ENCODE data around the gene GSTM5. TPM values are rescaled to one million over a fixed set of nuclear protein-coding genes. Genes with fewer than 3 reads are reported as not detected.

The GSTM5 gene
- total RNA-seq, 1 experiment from 2014 or later: not detected

- Histone ChIP-seq H3K9ac (ENCODE audit: low read length) (no peak overlapping the region), H3K27me3 (ENCODE audit: low read length) (no peaks in the 10 kb centered on the region), H3K9me3 (ENCODE audit: low read length) (no peaks in the 10 kb centered on the region), H3K79me2 (ENCODE audit: low read length) (no peaks in the 10 kb centered on the region), H3K4me2 (ENCODE audit: low read length) (no peak overlapping the region), H3K36me3 (ENCODE audit: low read depth, low read length) (no peaks in the 10 kb centered on the region), H3K27ac (ENCODE audit: low read length) (no peak overlapping the region), H3K4me1 (ENCODE audit: insufficient read depth, low read length) (peaks cover 9% of the 10 kb centered on the region), H2AFZ (ENCODE audit: low read length) (no peak overlapping the region), H3K9me2 (replicated peaks; ENCODE audit: low read length) (no peaks in the 10 kb centered on the region), H4K20me1 (ENCODE audit: low read length) (no peaks in the 10 kb centered on the region), H3K4me3 (ENCODE audit: low read length) (no peak overlapping the region), H3F3A (ENCODE audit: low read length, unreplicated experiment) (no peaks in the 10 kb centered on the region)
- CTCF ChIA-PET: no interaction called here
- intact Hi-C loops (cut with micrococcal nuclease): no loop called here
- DNase-seq: no peak
- no TSS peak for BruUV-seq (replicated peaks)
- POLR2A ChIA-PET (ENCODE audit: unreplicated experiment): no interaction called here
- no peak for ATAC-seq
- TF ChIP-seq EZH2 (IDR thresholded peaks at IDR 0.05; ENCODE audit: low read length, unreplicated experiment): no peak
- no peak for TF ChIP-seq CTCF (conservative IDR thresholded peaks at IDR 0.05; ENCODE audit: low read depth, low read length)
- TF ChIP-seq EZH2phosphoT487 (IDR thresholded peaks at IDR 0.05; ENCODE audit: borderline replicate concordance, low read length): no peak
Measured at GRCh38 chr1:109716121-109716520, 4.1 kb downstream of the GSTM5 start.

GRCh38 chr1:109716570-109717090 lies 4.6 kb downstream of the GSTM5 start:
- Histone ChIP-seq H3F3A (ENCODE audit: low read length, unreplicated experiment) (no peaks in the 10 kb centered on the region), H3K79me2 (ENCODE audit: low read length) (no peaks in the 10 kb centered on the region), H3K4me2 (ENCODE audit: low read length) (no peak overlapping the region), H3K27ac (ENCODE audit: low read length) (no peak overlapping the region), H2AFZ (ENCODE audit: low read length) (no peak overlapping the region), H3K4me3 (ENCODE audit: low read length) (no peak overlapping the region), H3K9me2 (replicated peaks; ENCODE audit: low read length) (no peaks in the 10 kb centered on the region), H4K20me1 (ENCODE audit: low read length) (no peaks in the 10 kb centered on the region), H3K27me3 (ENCODE audit: low read length) (no peaks in the 10 kb centered on the region), H3K9ac (ENCODE audit: low read length) (no peak overlapping the region), H3K36me3 (ENCODE audit: low read depth, low read length) (no peaks in the 10 kb centered on the region), H3K9me3 (ENCODE audit: low read length) (no peaks in the 10 kb centered on the region), H3K4me1 (ENCODE audit: insufficient read depth, low read length) (peaks cover 9% of the 10 kb centered on the region)
- ChIA-PET CTCF (no interaction called here), POLR2A (ENCODE audit: unreplicated experiment) (no interaction called here)
- BruUV-seq (replicated peaks): no TSS peak
- no peak for DNase-seq
- no peak for TF ChIP-seq EZH2 (IDR thresholded peaks at IDR 0.05; ENCODE audit: low read length, unreplicated experiment)
- TF ChIP-seq CTCF (conservative IDR thresholded peaks at IDR 0.05; ENCODE audit: low read depth, low read length): no peak
- no peak for TF ChIP-seq EZH2phosphoT487 (IDR thresholded peaks at IDR 0.05; ENCODE audit: borderline replicate concordance, low read length)
- intact Hi-C loops (cut with micrococcal nuclease): no loop called here
- ATAC-seq: no peak

- H3K4me1 ChIP-seq (ENCODE audit: insufficient read depth, low read length): peaks cover 9% of the 10 kb centered on the region
- POLR2A ChIA-PET (ENCODE audit: unreplicated experiment): no interaction called here
- intact Hi-C loops (cut with micrococcal nuclease): loop anchor here (1.0 kb wide), 1 partner anchor 56 kb away; no protein-coding TSS in a partner anchor
Measured at GRCh38 chr1:109717729-109718128, 5.7 kb downstream of the GSTM5 start.

More at GRCh38 chr1:109717729-109718128, 5.7 kb downstream of the GSTM5 start:
- H3K27me3 ChIP-seq (ENCODE audit: low read length): no peaks in the 10 kb centered on the region
- BruUV-seq (replicated peaks): no TSS peak
- H3K79me2 ChIP-seq (ENCODE audit: low read length): no peaks in the 10 kb centered on the region
- no peaks in the 10 kb centered on the region for H3K9me3 ChIP-seq (ENCODE audit: low read length)
- H3F3A ChIP-seq (ENCODE audit: low read length, unreplicated experiment): no peaks in the 10 kb centered on the region
- DNase-seq: no peak
- no peak for ATAC-seq
- no peak overlapping the region for H3K27ac ChIP-seq (ENCODE audit: low read length)
- H4K20me1 ChIP-seq (ENCODE audit: low read length): no peaks in the 10 kb centered on the region
- no peak overlapping the region for H2AFZ ChIP-seq (ENCODE audit: low read length)
- H3K36me3 ChIP-seq (ENCODE audit: low read depth, low read length): no peaks in the 10 kb centered on the region
- H3K9me2 ChIP-seq (replicated peaks; ENCODE audit: low read length): no peaks in the 10 kb centered on the region
- H3K9ac ChIP-seq (ENCODE audit: low read length): no peak overlapping the region
- TF ChIP-seq CTCF (conservative IDR thresholded peaks at IDR 0.05; ENCODE audit: low read depth, low read length) (no peak), EZH2phosphoT487 (IDR thresholded peaks at IDR 0.05; ENCODE audit: borderline replicate concordance, low read length) (no peak), EZH2 (IDR thresholded peaks at IDR 0.05; ENCODE audit: low read length, unreplicated experiment) (no peak)
- H3K4me2 ChIP-seq (ENCODE audit: low read length): no peak overlapping the region
- CTCF ChIA-PET: interaction anchor here (1.0 kb wide), 2 partner anchors 78 to 172 kb away, joined by 3 to 4 read pairs; no protein-coding TSS in a partner anchor
- no peak overlapping the region for H3K4me3 ChIP-seq (ENCODE audit: low read length)
